Endothelial cell of umbilical vein (primary cell): Measurements from ENCODE around the gene ATXN7L1. TPM values are rescaled to one million over a fixed set of nuclear protein-coding genes. Genes with fewer than 3 reads are reported as not detected.

Experiments used
- BruUV-seq: library from RNA; stranded (reverse); fragments of 400-500 nt; replicated peaks from 2 replicates; lab custom pipeline; 2021; lab: Mats Ljungman, UMichigan
- CTCF ChIA-PET: fragments of 300-600, 350-600 bp; sonication (Branson Sonifier 250); formaldehyde crosslinking; loops from one replicate; lab custom pipeline; 2021; ENCODE audit warnings: antibody characterized with exemption, inconsistent platforms; lab: Charles Lee
- POLR2A ChIA-PET: fragments of 300-600, 350-600 bp; sonication (Branson Sonifier 250); formaldehyde crosslinking; loops from one replicate; lab custom pipeline; 2021; ENCODE audit warnings: antibody characterized with exemption, inconsistent platforms; lab: Charles Lee
- DNase-seq: peaks from one replicate; pipeline ENCODE4 v3.0.0-alpha.2; 2011; ENCODE audit warnings: low read depth, low spot score
- FAIRE-seq: peaks from 2 replicates; lab custom pipeline; 2011; peaks lifted over from hg19 to GRCh38; lab: Jason Lieb, UNC
- H2AFZ ChIP-seq: 2 replicates; pipeline ENCODE4 v1.6.0; 2012; ENCODE audit warnings: low read depth, low read length, control low read depth, inconsistent platforms
- H3K27ac ChIP-seq: 2 replicates; pipeline ENCODE4 v1.5.1; 2011; ENCODE audit warnings: low read depth, mild to moderate bottlenecking, control low read depth, low read length, moderate library complexity; ENCODE audit not compliant: insufficient read depth
- H3K27me3 ChIP-seq, 2 experiments: 2 replicates each; pipeline versions ENCODE4 v1.6.0 to v1.6.1; 2011; ENCODE audit warnings: low read length in 2 of 2, mixed read lengths in 1 of 2; ENCODE audit not compliant: control insufficient read depth in 2 of 2, insufficient read depth in 2 of 2
- H3K36me3 ChIP-seq, 2 experiments: 2 replicates in 1 of 2; 3 replicates in 1 of 2; pipeline ENCODE4 v1.5.1; 2011; ENCODE audit warnings: low read length in 2 of 2, mild to moderate bottlenecking in 1 of 2, moderate library complexity in 1 of 2; ENCODE audit not compliant: control insufficient read depth in 2 of 2, insufficient read depth in 2 of 2; ENCODE audit errors: extremely low read depth in 1 of 2
- H3K4me1 ChIP-seq: 3 replicates; pipeline ENCODE4 v1.5.1; 2011; ENCODE audit warnings: mild to moderate bottlenecking, low read length; ENCODE audit not compliant: control insufficient read depth, insufficient read depth; ENCODE audit errors: extremely low read depth
- H3K4me2 ChIP-seq: 2 replicates; pipeline ENCODE4 v1.6.1; 2011; ENCODE audit warnings: low read length, control low read depth, mixed read lengths; ENCODE audit not compliant: insufficient read depth
- H3K4me3 ChIP-seq, 3 experiments: fragments of 200-600 bp in 1 of 3; sonication (generic), shearing (Covaris generic) in 1 of 3; replicated peaks in 1 of 3; 2 replicates each; pipeline ENCODE4 v1.5.1; 2011 to 2016; ENCODE audit warnings: control low read depth in 3 of 3, low read length in 3 of 3, mild to moderate bottlenecking in 2 of 3, inconsistent platforms in 1 of 3, low read depth in 1 of 3, moderate library complexity in 1 of 3; ENCODE audit not compliant: insufficient read depth in 1 of 3
- H3K79me2 ChIP-seq: 2 replicates; pipeline ENCODE4 v1.6.0; 2012; ENCODE audit warnings: low read length, inconsistent platforms; ENCODE audit not compliant: control insufficient read depth, insufficient read depth
- H3K9ac ChIP-seq: replicated peaks from 2 replicates; pipeline ENCODE3; 2011; ENCODE audit warnings: low read length, control low read depth; ENCODE audit not compliant: insufficient read depth; ENCODE audit errors: extremely low read depth
- H3K9me1 ChIP-seq: replicated peaks from 3 replicates; pipeline ENCODE4 v1.6.0; 2011; ENCODE audit warnings: mild to moderate bottlenecking, low read length; ENCODE audit not compliant: control insufficient read depth, insufficient read depth; ENCODE audit errors: extremely low read depth
- H3K9me3 ChIP-seq: replicated peaks from 2 replicates; pipeline ENCODE4 v1.5.1; 2012; ENCODE audit warnings: low read length, inconsistent platforms; ENCODE audit not compliant: control insufficient read depth, insufficient read depth
- H4K20me1 ChIP-seq: replicated peaks from 2 replicates; pipeline ENCODE3; 2011; ENCODE audit warnings: mild to moderate bottlenecking, low read length; ENCODE audit not compliant: control insufficient read depth, insufficient read depth; ENCODE audit errors: extremely low read depth
- CTCF ChIP-seq, 2 donors: IDR thresholded peaks; 1 replicate in 1 of 2; 2 replicates in 1 of 2; pipeline ENCODE4 v1.5.1; 2011; ENCODE audit warnings: low read length in 2 of 2, mild to moderate bottlenecking in 2 of 2, moderate library complexity in 2 of 2, control low read depth in 1 of 2, inconsistent platforms in 1 of 2, low read depth in 1 of 2; ENCODE audit not compliant: insufficient read depth in 1 of 2; ENCODE audit errors: extremely low read depth in 1 of 2
- EZH2 ChIP-seq: IDR thresholded peaks from 2 replicates; pipeline ENCODE4 v1.6.1; 2012; ENCODE audit warnings: borderline replicate concordance, low read depth, mild to moderate bottlenecking, moderate library complexity, low read length, inconsistent platforms; ENCODE audit not compliant: severe bottlenecking
- FOS ChIP-seq: IDR thresholded peaks from 2 replicates; pipeline ENCODE4 v1.6.1; 2011; ENCODE audit warnings: mild to moderate bottlenecking, low read length, moderate library complexity, borderline replicate concordance; ENCODE audit not compliant: insufficient read depth
- GATA2 ChIP-seq: IDR thresholded peaks from 2 replicates; pipeline ENCODE4 v1.7.0; 2011; ENCODE audit warnings: low read depth, mild to moderate bottlenecking, moderate library complexity, mixed read lengths, low read length; ENCODE audit not compliant: insufficient read length, insufficient read depth
- JUN ChIP-seq: IDR thresholded peaks from 2 replicates; pipeline ENCODE4 v1.6.1; 2011; ENCODE audit warnings: borderline replicate concordance, low read depth; ENCODE audit not compliant: insufficient read length, insufficient read depth
- MAX ChIP-seq: IDR thresholded peaks from 2 replicates; pipeline ENCODE4 v1.6.1; 2011; ENCODE audit not compliant: insufficient read depth, insufficient read length
- MYC ChIP-seq: IDR thresholded peaks from one replicate; pipeline ENCODE4 v1.6.1; 2011; ENCODE audit warnings: mild to moderate bottlenecking, low read depth, low read length
- POLR2A ChIP-seq: IDR thresholded peaks from 2 replicates; pipeline ENCODE4 v1.6.1; 2012; ENCODE audit warnings: low read depth, mild to moderate bottlenecking, control low read depth, low read length
- POLR2AphosphoS5 ChIP-seq: IDR thresholded peaks from 2 replicates; pipeline ENCODE4 v1.6.1; 2012; ENCODE audit warnings: low read depth, mild to moderate bottlenecking, control low read depth, low read length, moderate library complexity; ENCODE audit not compliant: insufficient read depth
- dilution Hi-C: fragments of 300-500 bp; cut with MboI; formaldehyde crosslinking; loops from one replicate; pipeline ENCODE4 v1.15.0; 2019; ENCODE audit warnings: low sequenced_read_pairs; ENCODE audit not compliant: extremely low pct_ligation_motif_present
- intact Hi-C: fragments of 100-400 bp; cut with micrococcal nuclease; formaldehyde crosslinking; loops from one replicate; pipeline ENCODE4 v1.10.0; 2022
- polyA plus RNA-seq, 4 experiments: library from polyadenylated mRNA; depleted of rRNA in 3 of 4; stranded (reverse) in 3 of 4; unstranded in 1 of 4; fragments of >200 nt; gene quantifications; 2 replicates each; pipeline versions ENCODE4 v1.2.1 to v1.2.3, GENCODE V29; 2011 to 2012; ENCODE audit warnings: missing spikeins in 1 of 4
- total RNA-seq: library from RNA; stranded (reverse); gene quantifications from 2 replicates; pipeline ENCODE4 v1.2.3, GENCODE V29; 2021

ATXN7L1 gene
- total and polyA plus RNA-seq, 2 donors (not counting 3 experiments of a cell fraction or from before 2014, with no cell fraction given), result 4.6 to 15.6 TPM

GRCh38 chr7:105600720-105601550 lies 275.5 kb downstream of the ATXN7L1 start:
- Histone ChIP-seq H3K4me1 (no peaks in the 10 kb centered on the region), H3K9me1 (no peaks in the 10 kb centered on the region), H4K20me1 (no peaks in the 10 kb centered on the region), H3K9ac (no peak overlapping the region), H3K36me3 (no peaks in the 10 kb centered on the region), H2AFZ (no peak overlapping the region), H3K9me3 (no peaks in the 10 kb centered on the region), H3K4me2 (no peak overlapping the region), H3K27ac (no peak overlapping the region), H3K4me3 (no peak overlapping the region), H3K79me2 (no peaks in the 10 kb centered on the region), H3K27me3 (peaks cover 2 to 4% of the 10 kb centered on the region in 2 experiments)
- ChIA-PET POLR2A (no interaction called here), CTCF (interaction anchor here (1.6 kb wide), 1 partner anchor 52 kb away, joined by 3 read pairs; no protein-coding TSS in a partner anchor)
- intact Hi-C loops, result no loop called here
- dilution Hi-C loops, result no loop called here
- no TSS peak for BruUV-seq
- TF ChIP-seq MAX (no peak), JUN (no peak), MYC (no peak), EZH2 (no peak), POLR2AphosphoS5 (no peak), CTCF (IDR thresholded peaks at IDR 0.05; ENCODE audit: extremely low read depth in 1 of 2, insufficient read depth in 1 of 2, low read depth in 1 of 2, low read length in 2 of 2) (no peak), FOS (no peak), POLR2A (no peak), GATA2 (no peak)
- FAIRE-seq (no peak), DNase-seq (no peak)
